Tibial nerve (tissue), 4 donors: Measurements from ENCODE around the gene COL25A1. TPM values are rescaled to one million over a fixed set of nuclear protein-coding genes. Genes with fewer than 3 reads are reported as not detected.

Source experiments
- DNase-seq, 2 donors: peaks; one replicate each; pipeline ENCODE4 v3.0.0-alpha.2; 2019; ENCODE audit warnings: low spot score in 2 of 2
- H3K27ac ChIP-seq, 4 donors: fragments of 200-600 bp; sonication (generic) in 3 of 4; one replicate each; pipeline ENCODE4 v1.5.1; 2017 to 2019; ENCODE audit warnings: mild to moderate bottlenecking in 1 of 4
- H3K27me3 ChIP-seq, 2 donors: fragments of 200-600 bp; sonication (generic) in 1 of 2; one replicate each; pipeline versions ENCODE4 v1.5.1 to v1.6.0; 2017 to 2019
- H3K36me3 ChIP-seq, 3 donors: fragments of 200-600 bp; sonication (generic); one replicate each; pipeline ENCODE4 v1.5.1; 2018 to 2019
- H3K4me1 ChIP-seq, 4 donors: fragments of 200-600 bp; sonication (generic) in 3 of 4; one replicate each; pipeline ENCODE4 v1.5.1; 2017 to 2019
- H3K4me3 ChIP-seq, 4 donors: fragments of 200-600 bp; sonication (generic) in 3 of 4; one replicate each; pipeline ENCODE4 v1.5.1; 2017 to 2019; ENCODE audit warnings: mild to moderate bottlenecking in 1 of 4, moderate library complexity in 1 of 4
- H3K9me3 ChIP-seq, 4 donors: fragments of 200-600 bp; sonication (generic) in 3 of 4; one replicate each; pipeline ENCODE4 v1.5.1; 2017 to 2019
- CTCF ChIP-seq, 5 experiments: fragments of 200-600 bp in 3 of 5; fragments of 450-650 bp in 2 of 5; sonication (generic) in 3 of 5; IDR thresholded peaks; one replicate each; pipeline ENCODE4 v1.5.1; 2016 to 2019; ENCODE audit warnings: antibody characterized with exemption in 5 of 5, mild to moderate bottlenecking in 3 of 5, moderate library complexity in 2 of 5
- EP300 ChIP-seq, 2 donors: sonication (generic); formaldehyde crosslinking; IDR thresholded peaks; one replicate each; pipeline ENCODE4 v1.6.1; 2017; ENCODE audit warnings: antibody characterized with exemption in 2 of 2, mild to moderate bottlenecking in 1 of 2
- POLR2A ChIP-seq, 2 donors: fragments of 450-650 bp; IDR thresholded peaks; one replicate each; pipeline ENCODE4 v1.6.1; 2017; ENCODE audit warnings: antibody characterized with exemption in 2 of 2, mild to moderate bottlenecking in 2 of 2, moderate library complexity in 2 of 2
- WGBS, 2 donors: methylation state at CpG; one replicate each; pipeline ENCODE4 v1.1.5; 2018; 5-methylcytosine and 5-hydroxymethylcytosine counted together
- total RNA-seq, 4 donors: library from RNA; depleted of rRNA; stranded (reverse); fragments of >200 nt; gene quantifications; one replicate each; pipeline ENCODE4 v1.1.0, GENCODE V29; 2016

Gene COL25A1
- total RNA-seq, 4 donors from 2014 or later, result 1.5 to 4.1 (median 2.3) TPM

- Histone ChIP-seq H3K36me3 (no peaks in the 10 kb centered on the region), H3K27ac (no peak overlapping the region)
These were observed 319.9 kb downstream of the COL25A1 start for GRCh38 chr4:108982402-108983185.

GRCh38 chr4:108980455-108981239 lies 321.8 kb downstream of the COL25A1 start:
- DNase-seq, result no peak
- H3K4me3 ChIP-seq, result no peak overlapping the region
- H3K4me1 ChIP-seq, result no peaks in the 10 kb centered on the region
- H3K27me3 ChIP-seq, result no peaks in the 10 kb centered on the region
- TF ChIP-seq EP300 (IDR thresholded peaks at IDR 0.05) (no peak), POLR2A (IDR thresholded peaks at IDR 0.05) (no peak), CTCF (IDR thresholded peaks at IDR 0.05) (no peak)
- H3K36me3 ChIP-seq, result no peaks in the 10 kb centered on the region
- H3K9me3 ChIP-seq, result no peaks in the 10 kb centered on the region
- H3K27ac ChIP-seq, result no peak overlapping the region
- 89 to 92% methylated on average over 10 of the region's 10 CpGs for WGBS, 2 donors

More at GRCh38 chr4:108982402-108983185, 319.9 kb downstream of the COL25A1 start:
- TF ChIP-seq POLR2A (IDR thresholded peaks at IDR 0.05) (no peak), CTCF (IDR thresholded peaks at IDR 0.05) (no peak), EP300 (IDR thresholded peaks at IDR 0.05) (no peak)
- no peak for DNase-seq
- H3K27me3 ChIP-seq, result no peaks in the 10 kb centered on the region
- H3K9me3 ChIP-seq, result no peaks in the 10 kb centered on the region
- 72 to 74% methylated on average over 6 of the region's 6 CpGs for WGBS, 2 donors
- H3K4me3 ChIP-seq, result no peak overlapping the region
- H3K4me1 ChIP-seq, result no peaks in the 10 kb centered on the region

GRCh38 chr4:108979759-108980158 lies 322.7 kb downstream of the COL25A1 start:
- no peaks in the 10 kb centered on the region for H3K4me1 ChIP-seq
- no peaks in the 10 kb centered on the region for H3K27me3 ChIP-seq
- WGBS, 2 donors, result 51 to 63% methylated on average over 6 of the region's 6 CpGs
- no peak overlapping the region for H3K4me3 ChIP-seq
- DNase-seq, result no peak
- H3K27ac ChIP-seq, result no peak overlapping the region
- H3K36me3 ChIP-seq, result no peaks in the 10 kb centered on the region
- H3K9me3 ChIP-seq, result no peaks in the 10 kb centered on the region
- TF ChIP-seq POLR2A (IDR thresholded peaks at IDR 0.05), result no peak
- TF ChIP-seq EP300 (IDR thresholded peaks at IDR 0.05), result no peak
- no peak for TF ChIP-seq CTCF (IDR thresholded peaks at IDR 0.05)

GRCh38 chr4:108978066-108978465 lies 324.4 kb downstream of the COL25A1 start:
- no peaks in the 10 kb centered on the region for H3K36me3 ChIP-seq
- no peaks in the 10 kb centered on the region for H3K9me3 ChIP-seq
- H3K27ac ChIP-seq, result no peak overlapping the region
- TF ChIP-seq CTCF (IDR thresholded peaks at IDR 0.05) (no peak), EP300 (IDR thresholded peaks at IDR 0.05) (no peak), POLR2A (IDR thresholded peaks at IDR 0.05) (no peak)
- no peak for DNase-seq
- WGBS, 2 donors, result 94 to 95% methylated on average over 9 of the region's 9 CpGs
- no peaks in the 10 kb centered on the region for H3K27me3 ChIP-seq
- H3K4me3 ChIP-seq, result no peak overlapping the region
- no peaks in the 10 kb centered on the region for H3K4me1 ChIP-seq
